GM10266 (cell line): ENCODE data around the gene C10orf67.

Experiments used
- DNase-seq: peaks from one replicate; pipeline ENCODE4 v3.0.0; 2012; ENCODE audit errors: extremely low spot score
- CTCF ChIP-seq: IDR thresholded peaks from 2 replicates; pipeline ENCODE4 v1.5.1; 2012; ENCODE audit warnings: mild to moderate bottlenecking, low read depth; ENCODE audit not compliant: control insufficient read depth, insufficient read depth; ENCODE audit errors: missing control alignments

C10orf67 gene

GRCh38 chr10:23200586-23200985 lies 144.0 kb downstream of the C10orf67 start:
- no peak for TF ChIP-seq CTCF
- DNase-seq, result no peak

- DNase-seq, result no peak
- no peak for TF ChIP-seq CTCF
Measured at GRCh38 chr10:23199768-23200511, 144.7 kb downstream of the C10orf67 start.

- no peak for DNase-seq
- no peak for TF ChIP-seq CTCF
Measured at GRCh38 chr10:23198940-23199767, 145.4 kb downstream of the C10orf67 start.

GRCh38 chr10:23198610-23198939 lies 146.0 kb downstream of the C10orf67 start:
- no peak for DNase-seq
- TF ChIP-seq CTCF, result no peak

- no peak for TF ChIP-seq CTCF
Measured at GRCh38 chr10:23197416-23197861, 147.2 kb downstream of the C10orf67 start.

GRCh38 chr10:23196915-23197314 lies 147.7 kb downstream of the C10orf67 start:
- DNase-seq, result no peak
- no peak for TF ChIP-seq CTCF

More at GRCh38 chr10:23197416-23197861, 147.2 kb downstream of the C10orf67 start:
- no peak for DNase-seq
